Activated T-helper 1 cell treated with anti-CD3 and anti-CD28 coated beads, Interleukin-2, amount 50 U/mL, for 16 hours (primary cell): ENCODE data around the gene PNPLA3.
"Not testable (repeated sequence)": the region's sequence is repeated elsewhere in the genome, so short reads cannot be mapped to it uniquely, and the experiment has no call there.

Experiments
- DNase-seq, 2 donors: peaks; one replicate each; pipeline ENCODE4 v3.0.0-alpha.2; 2020; ENCODE audit warnings: low read depth in 1 of 2, low spot score in 1 of 2

Gene PNPLA3

GRCh38 chr22:43889201-43889859, 34.3 kb upstream of the PNPLA3 start:
- DNase-seq: no peak

DNA sequence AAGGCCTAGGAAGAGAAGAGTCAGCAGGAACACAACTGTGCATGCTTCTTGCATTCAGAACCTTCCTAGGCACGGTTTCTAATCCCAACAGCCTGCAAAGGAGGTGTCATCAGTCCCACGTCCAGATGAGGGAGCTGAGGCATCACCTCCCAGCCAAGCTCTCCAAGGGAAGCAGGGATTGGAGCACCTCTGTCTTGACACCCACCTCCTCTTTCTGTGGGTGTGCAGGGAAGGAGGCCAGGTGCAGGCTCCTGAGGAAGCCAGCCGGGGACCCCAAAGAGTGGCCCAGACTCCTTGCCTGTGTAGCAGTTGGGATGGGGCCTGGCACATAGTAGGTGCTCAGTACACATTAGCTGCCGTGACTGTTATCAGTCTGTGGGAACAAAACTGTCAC, 33.7 kb upstream of the PNPLA3 start:
- no peak for DNase-seq

- DNase-seq: no peak
Observed at GRCh38 chr22:43890901-43891331, 32.7 kb upstream of the PNPLA3 start.

DNA sequence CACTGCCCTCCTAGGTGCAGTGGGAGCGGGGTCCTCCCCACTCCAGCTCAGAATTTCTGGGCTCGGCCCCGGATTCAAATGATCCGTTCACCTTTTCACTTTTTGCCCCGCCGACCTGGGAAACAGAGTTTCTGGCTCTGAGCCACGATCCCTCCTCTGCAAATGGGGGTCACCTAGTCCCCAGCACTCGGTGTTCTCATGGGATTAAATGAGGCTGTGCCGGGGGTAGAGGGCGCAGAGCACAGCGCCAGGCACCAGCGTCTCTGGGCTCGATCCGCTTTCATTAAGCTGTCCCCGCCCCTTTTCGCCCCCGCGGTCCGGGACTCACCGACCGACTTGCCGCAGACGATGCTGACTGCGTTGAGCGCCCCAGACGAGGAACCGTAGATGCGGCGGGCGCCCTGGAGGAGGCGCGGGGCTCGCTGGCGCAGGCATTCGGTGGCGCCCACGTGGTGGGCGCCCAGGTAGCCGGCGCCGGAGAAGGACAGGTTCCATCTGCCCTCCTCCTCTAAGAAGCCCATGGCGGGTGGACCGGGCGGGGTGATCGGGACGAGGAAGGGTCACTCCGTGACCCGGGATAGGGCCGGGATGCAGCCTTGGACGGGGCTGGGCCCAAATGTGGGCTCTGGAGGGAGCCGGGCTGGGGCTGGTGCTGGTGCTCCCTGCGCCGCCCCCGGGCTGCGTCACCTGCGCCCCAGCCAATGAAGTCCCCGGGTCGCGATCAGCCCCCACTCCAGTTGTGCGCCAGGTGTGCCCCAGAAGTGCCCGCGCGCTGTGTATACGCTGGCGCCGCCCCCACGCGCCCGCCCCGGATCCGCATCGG, 32.0 kb upstream of the PNPLA3 start, which contains the start of gene PNPLA5:
Gene PNPLA5, minus strand, starts transcription at position 654 of the 823 bp plus-strand sequence. Its CDS starts 133 bp downstream, at position 521.
- no peak for DNase-seq

- DNase-seq: no peak
Observed at GRCh38 chr22:43892183-43892894, 31.3 kb upstream of the PNPLA3 start.

DNA sequence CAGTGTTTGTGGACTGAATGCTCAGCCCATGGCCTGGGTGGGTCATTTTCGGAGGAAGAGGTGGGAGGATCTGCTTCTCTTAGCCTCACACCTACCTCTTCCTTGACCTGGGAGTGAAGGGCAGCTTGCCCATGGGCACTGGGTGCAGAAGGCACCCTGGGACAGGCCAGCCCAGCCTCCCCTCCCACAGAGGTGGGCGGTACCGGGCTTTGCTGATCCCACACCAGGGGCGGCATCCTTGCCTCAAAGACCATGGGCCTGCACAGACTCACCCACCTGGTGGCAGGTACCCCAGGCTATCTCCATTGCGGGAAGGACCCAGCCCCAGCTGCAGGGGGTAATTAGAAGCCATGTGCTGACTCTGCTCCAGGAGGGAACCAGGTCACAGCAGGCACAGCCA, 30.3 kb upstream of the PNPLA3 start:
- no peak for DNase-seq

- DNase-seq: no peak
Observed at GRCh38 chr22:43894122-43894521, 29.5 kb upstream of the PNPLA3 start.

GRCh38 chr22:43895986-43896645, 27.5 kb upstream of the PNPLA3 start:
- no peak for DNase-seq

DNA sequence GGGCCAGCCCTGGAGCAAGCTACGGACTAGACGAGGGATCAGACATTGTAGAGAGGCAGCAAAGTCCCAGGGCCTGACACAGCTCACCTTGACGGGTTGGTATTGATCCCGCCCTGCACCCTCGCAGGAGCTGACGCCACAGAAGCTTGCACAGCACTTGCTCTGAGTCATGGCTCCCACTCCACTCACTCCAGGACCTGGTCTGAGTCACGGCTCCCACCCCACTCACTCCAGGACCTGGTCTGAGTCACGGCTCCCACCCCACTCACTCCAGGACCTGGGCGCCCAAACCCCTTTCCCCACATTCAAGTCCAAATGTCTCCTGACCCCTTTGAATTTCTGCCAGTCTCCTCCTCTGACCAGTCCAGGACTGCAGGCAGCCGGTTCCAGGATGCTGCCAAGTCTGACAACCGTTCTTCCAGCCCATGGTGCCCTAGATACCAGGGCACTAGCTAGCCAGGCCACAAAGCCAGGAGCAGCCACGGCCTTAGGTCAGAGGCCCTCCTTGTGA, 25.8 kb upstream of the PNPLA3 start:
- no peak for DNase-seq

GRCh38 chr22:43900206-43900605, 23.4 kb upstream of the PNPLA3 start:
- no peak for DNase-seq

- no peak for DNase-seq
Observed at GRCh38 chr22:43901976-43902643, 21.5 kb upstream of the PNPLA3 start.

GRCh38 chr22:43903033-43903432, 20.6 kb upstream of the PNPLA3 start:
- not testable (repeated sequence) for DNase-seq

GRCh38 chr22:43904412-43904811, 19.2 kb upstream of the PNPLA3 start:
- not testable (repeated sequence) for DNase-seq

DNA sequence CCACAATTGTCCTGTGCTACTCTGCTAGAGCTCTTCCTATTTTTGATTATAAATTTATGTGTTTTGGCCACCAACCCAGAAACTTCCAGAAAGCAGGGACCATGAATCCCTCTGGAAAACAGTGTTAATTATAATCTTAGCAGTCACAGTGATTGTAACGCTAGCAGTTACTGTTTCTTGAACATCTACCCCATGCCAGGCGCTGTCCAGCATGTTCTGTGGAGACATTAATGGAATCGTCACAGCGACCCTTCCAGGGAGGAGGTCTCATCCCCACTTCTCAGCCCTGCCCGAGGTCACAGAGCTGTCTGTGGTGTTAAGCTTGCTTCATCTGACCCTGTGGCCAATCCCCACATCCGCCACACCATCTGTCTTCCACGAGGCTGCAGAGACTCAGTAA, 17.9 kb upstream of the PNPLA3 start:
- no peak for DNase-seq

GRCh38 chr22:43909708-43910107, 13.9 kb upstream of the PNPLA3 start:
- DNase-seq: no peak

DNA sequence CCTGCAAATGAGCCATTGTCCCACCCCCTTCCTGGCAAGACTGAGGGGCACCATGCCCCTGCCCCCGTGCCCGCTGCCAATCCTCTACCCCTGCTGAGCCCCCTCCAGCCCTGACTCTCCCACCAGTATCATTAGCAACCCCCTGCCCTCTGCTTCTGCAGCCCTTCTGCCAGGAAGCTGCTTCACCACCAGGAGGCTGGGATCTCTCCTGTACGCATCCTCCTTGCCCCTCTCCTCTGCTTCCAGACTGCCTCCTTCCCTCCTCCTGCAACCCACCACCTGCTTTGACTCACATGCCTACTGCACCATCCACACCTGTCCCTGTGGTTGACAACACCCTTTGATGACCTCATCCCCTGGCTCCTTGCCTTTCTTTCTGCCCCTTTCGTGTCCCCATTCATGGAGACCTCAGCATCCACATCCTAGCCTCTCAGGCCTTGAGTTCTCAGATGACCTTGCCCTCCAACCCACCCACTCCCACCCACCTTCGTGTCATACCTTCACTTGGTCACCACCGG, 13.4 kb upstream of the PNPLA3 start:
- no peak for DNase-seq

- no peak for DNase-seq
Observed at GRCh38 chr22:43911351-43911750, 12.3 kb upstream of the PNPLA3 start.

GRCh38 chr22:43917521-43917920, 6.1 kb upstream of the PNPLA3 start:
- no peak for DNase-seq

DNA sequence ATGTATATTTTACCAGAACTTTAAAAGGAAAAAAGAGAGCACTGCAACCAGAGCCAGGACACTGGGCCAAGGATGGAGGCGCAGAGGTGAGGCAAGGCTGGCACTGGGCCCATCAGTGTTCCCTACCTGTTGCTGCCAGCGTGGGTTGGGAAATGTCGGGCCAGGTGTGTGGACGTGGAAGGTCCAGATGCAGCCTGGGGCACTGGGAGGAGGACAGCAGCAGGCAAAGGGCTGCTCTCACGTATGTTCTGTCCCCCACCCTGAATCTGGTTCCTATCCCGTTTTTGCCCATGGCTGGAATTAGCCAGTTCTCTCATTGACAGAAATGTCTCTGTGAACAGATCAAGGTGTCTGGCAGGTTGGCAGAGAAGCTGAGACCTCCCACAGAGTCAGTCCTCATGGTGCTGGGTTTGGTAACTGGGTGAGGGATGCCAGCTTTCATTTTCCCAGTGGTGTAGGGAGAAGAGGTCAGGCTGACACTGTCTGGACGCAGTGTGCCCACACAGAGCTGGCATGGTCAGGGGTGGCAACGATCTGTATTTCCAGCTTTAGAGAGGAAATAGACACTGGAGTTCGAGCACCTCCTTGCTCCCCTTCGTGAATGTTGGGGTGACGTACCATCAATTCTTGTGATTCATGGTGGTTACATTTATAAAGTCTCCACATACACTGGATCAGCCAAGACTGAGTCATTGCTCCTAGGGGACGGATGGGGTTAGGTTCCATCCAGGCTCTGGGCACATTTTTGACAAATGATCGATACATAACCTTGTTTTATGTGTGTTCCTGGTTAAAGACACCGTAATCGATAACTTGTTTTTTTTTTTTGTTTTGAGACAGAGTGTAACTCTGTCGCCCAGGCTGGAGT, 4.3 kb upstream of the PNPLA3 start:
- DNase-seq: no peak
